Thoracic aorta endothelial cell (primary cell): ENCODE results near the gene DTWD2. TPM values are rescaled to one million over a fixed set of nuclear protein-coding genes. Genes with fewer than 3 reads are reported as not detected.

ENCODE experiments used
- small RNA-seq: library from RNA; depleted of rRNA; stranded (forward); fragments of <200 nt; gene quantifications from one replicate; pipeline ENCODE3, GENCODE V24; 2012
- total RNA-seq: library from RNA; depleted of rRNA; stranded (reverse); fragments of >200 nt; gene quantifications from 2 replicates; pipeline ENCODE4 v1.2.3, GENCODE V29; 2012

DTWD2 gene
- total RNA-seq = 3.1 and 3.3 TPM in 2 replicates

GRCh38 chr5:118987988-118988865 lies at the start of gene DTWD2:
DTWD2 (minus strand) TSS chr5:118988547; CDS start chr5:118988511, 36 bp downstream.

Small RNA genes lying within 50 kb of the gene (small RNA-seq; reads per million reads assigned to genes)
- not detected for gene RNU6-373P

Other genes with a start within 250 kb of the DTWD2 start
- gene DMXL1, start 82.5 kb upstream of the DTWD2 start, total RNA-seq = 57.5 and 63.3 TPM in 2 replicates